H9 (cell line): ENCODE measurements around the gene PTPN3. TPM values are rescaled to one million over a fixed set of nuclear protein-coding genes. Genes with fewer than 3 reads are reported as not detected.
"Not testable (repeated sequence)": the region's sequence is repeated elsewhere in the genome, so short reads cannot be mapped to it uniquely, and the experiment has no call there.

Source experiments
- DNase-seq: peaks from one replicate; pipeline ENCODE4 v3.0.0-alpha.2; 2017
- H2AFZ ChIP-seq: one replicate; pipeline ENCODE4 v1.6.1; 2013; ENCODE audit warnings: mild to moderate bottlenecking, low read length, control low read depth, moderate library complexity
- H2AK5ac ChIP-seq: 2 replicates; pipeline ENCODE4 v1.6.1; 2013; ENCODE audit warnings: low read length, control low read depth, mixed read lengths; ENCODE audit not compliant: insufficient read length
- H2BK120ac ChIP-seq: one replicate; pipeline ENCODE4 v1.6.1; 2013; ENCODE audit warnings: low read depth, mild to moderate bottlenecking, low read length, control low read depth, inconsistent platforms; ENCODE audit not compliant: poor library complexity, severe bottlenecking
- H2BK12ac ChIP-seq: 2 replicates; pipeline ENCODE4 v1.6.1; 2013; ENCODE audit warnings: low read length, control low read depth, mixed read lengths, low read depth; ENCODE audit not compliant: insufficient read length
- H2BK15ac ChIP-seq: 2 replicates; pipeline ENCODE4 v1.6.1; 2013; ENCODE audit warnings: low read depth, low read length, control low read depth
- H2BK20ac ChIP-seq: one replicate; pipeline ENCODE4 v1.6.1; 2013; ENCODE audit warnings: low read depth, mild to moderate bottlenecking, low read length, control low read depth, inconsistent platforms; ENCODE audit not compliant: poor library complexity, severe bottlenecking
- H2BK5ac ChIP-seq: 2 replicates; pipeline ENCODE4 v1.6.1; 2013; ENCODE audit warnings: low read length, control low read depth, mixed read lengths; ENCODE audit not compliant: insufficient read length
- H3K14ac ChIP-seq: 2 replicates; pipeline ENCODE4 v1.6.1; 2013; ENCODE audit warnings: low read length, control low read depth; ENCODE audit not compliant: insufficient read depth
- H3K18ac ChIP-seq: 2 replicates; pipeline ENCODE4 v1.6.1; 2013; ENCODE audit warnings: low read depth, mild to moderate bottlenecking, mixed read lengths, low read length, control low read depth; ENCODE audit not compliant: insufficient read length
- H3K23ac ChIP-seq: 2 replicates; pipeline ENCODE4 v1.6.1; 2013; ENCODE audit warnings: low read length, control low read depth, mixed read lengths, low read depth; ENCODE audit not compliant: insufficient read length
- H3K23me2 ChIP-seq: 2 replicates; pipeline ENCODE4 v1.6.1; 2013; ENCODE audit warnings: low read depth, mild to moderate bottlenecking, mixed read lengths, low read length, control low read depth; ENCODE audit not compliant: insufficient read length, poor library complexity, severe bottlenecking
- H3K27ac ChIP-seq: 2 replicates; pipeline ENCODE4 v1.5.1; 2013; ENCODE audit warnings: low read length, control low read depth, mixed read lengths, low read depth; ENCODE audit not compliant: insufficient read length
- H3K27me3 ChIP-seq: 2 replicates; pipeline ENCODE4 v1.6.1; 2013; ENCODE audit warnings: low read length, control low read depth, inconsistent platforms; ENCODE audit not compliant: insufficient read depth
- H3K4ac ChIP-seq: 2 replicates; pipeline ENCODE4 v1.6.1; 2013; ENCODE audit warnings: low read depth, mild to moderate bottlenecking, control low read depth, inconsistent platforms, low read length, moderate library complexity
- H3K4me1 ChIP-seq: 2 replicates; pipeline ENCODE4 v1.6.1; 2013; ENCODE audit warnings: low read length, control low read depth, inconsistent platforms; ENCODE audit not compliant: insufficient read depth
- H3K4me2 ChIP-seq: 2 replicates; pipeline ENCODE4 v1.6.1; 2013; ENCODE audit warnings: low read length, control low read depth, mixed read lengths; ENCODE audit not compliant: insufficient read length, insufficient read depth
- H3K56ac ChIP-seq: 2 replicates; pipeline ENCODE4 v1.6.1; 2013; ENCODE audit warnings: low read depth, mild to moderate bottlenecking, mixed read lengths, low read length, control low read depth; ENCODE audit not compliant: insufficient read length
- H3K79me1 ChIP-seq: 2 replicates; pipeline ENCODE4 v1.6.1; 2013; ENCODE audit warnings: low read depth, mild to moderate bottlenecking, moderate library complexity, low read length, control low read depth, inconsistent platforms; ENCODE audit not compliant: insufficient read depth, poor library complexity, severe bottlenecking
- H3K79me2 ChIP-seq: 2 replicates; pipeline ENCODE4 v1.6.1; 2013; ENCODE audit warnings: low read length, control low read depth, inconsistent platforms; ENCODE audit not compliant: insufficient read depth
- H3K9ac ChIP-seq: 2 replicates; pipeline ENCODE4 v1.6.1; 2013; ENCODE audit warnings: low read length, control low read depth, mixed read lengths; ENCODE audit not compliant: insufficient read length; ENCODE audit errors: extremely low read depth
- H3K9me3 ChIP-seq: one replicate; pipeline ENCODE4 v1.6.1; 2013; ENCODE audit warnings: low read depth, low read length, inconsistent platforms; ENCODE audit not compliant: control insufficient read depth
- H3T11ph ChIP-seq: one replicate; pipeline ENCODE4 v1.6.1; 2013; ENCODE audit warnings: mild to moderate bottlenecking, low read length, control low read depth, inconsistent platforms
- H4K20me1 ChIP-seq: one replicate; pipeline ENCODE4 v1.6.1; 2013; ENCODE audit not compliant: control insufficient read depth, insufficient read length, insufficient read depth
- H4K5ac ChIP-seq: 2 replicates; pipeline ENCODE4 v1.6.1; 2013; ENCODE audit warnings: low read depth, mild to moderate bottlenecking, mixed read lengths, low read length, control low read depth; ENCODE audit not compliant: insufficient read length
- H4K8ac ChIP-seq: replicated peaks from 2 replicates; pipeline ENCODE4 v1.6.1; 2013; ENCODE audit warnings: low read length, control low read depth, mixed read lengths, low read depth; ENCODE audit not compliant: insufficient read length
- H4K91ac ChIP-seq: 2 replicates; pipeline ENCODE4 v1.6.1; 2013; ENCODE audit warnings: low read depth, mild to moderate bottlenecking, moderate library complexity, mixed read lengths, low read length, control low read depth; ENCODE audit not compliant: insufficient read length
- H3K27ac Mint-ChIP-seq, 3 experiments: 2 replicates in 2 of 3; 3 replicates in 1 of 3; pipeline ENCODE4 v1.8.0; 2020 to 2021; ENCODE audit warnings: mixed read lengths in 3 of 3, mild to moderate bottlenecking in 1 of 3, moderate library complexity in 1 of 3
- H3K27me3 Mint-ChIP-seq: 2 replicates; pipeline ENCODE4 v1.8.0; 2021; ENCODE audit warnings: low read depth, mild to moderate bottlenecking, moderate library complexity, mixed read lengths
- H3K36me3 Mint-ChIP-seq, 3 experiments: 2 replicates in 2 of 3; 3 replicates in 1 of 3; pipeline ENCODE4 v1.8.0; 2020 to 2021; ENCODE audit warnings: low read depth in 3 of 3, mixed read lengths in 3 of 3; ENCODE audit not compliant: insufficient read depth in 1 of 3
- H3K4me1 Mint-ChIP-seq, 2 experiments: 2 replicates each; pipeline ENCODE4 v1.8.0; 2020; ENCODE audit warnings: mixed read lengths in 2 of 2
- H3K4me3 Mint-ChIP-seq, 2 experiments: 2 replicates in 1 of 2; 3 replicates in 1 of 2; pipeline ENCODE4 v1.8.0; 2020 to 2021; ENCODE audit warnings: mild to moderate bottlenecking in 2 of 2, mixed read lengths in 2 of 2, moderate library complexity in 1 of 2
- H3K9me3 Mint-ChIP-seq, 2 experiments: 2 replicates in 1 of 2; 3 replicates in 1 of 2; pipeline ENCODE4 v1.8.0; 2020; ENCODE audit warnings: mild to moderate bottlenecking in 2 of 2, mixed read lengths in 2 of 2, moderate library complexity in 1 of 2
- CTCF ChIP-seq: fragments of 200-600 bp; sonication (generic); conservative IDR thresholded peaks from 3 replicates; pipeline ENCODE4 v1.8.0; 2021; ENCODE audit warnings: antibody characterized with exemption, mild to moderate bottlenecking
- WGBS: extraction: QIAGEN DNeasy Blood & Tissue Kit; methylation state at CpG from one replicate; pipeline ENCODE4 v1.1.7; 2013; ENCODE audit warnings: missing lambda C conversion rate, low lambda C conversion rate, mixed read lengths; ENCODE audit not compliant: insufficient read length; ENCODE audit errors: extremely low coverage; 5-methylcytosine and 5-hydroxymethylcytosine counted together
- total RNA-seq: library from RNA; stranded (reverse); gene quantifications from 2 replicates; pipeline ENCODE4 v1.2.1, GENCODE V29; 2021

PTPN3 gene
- total RNA-seq, 1 experiment from 2014 or later = 2.6 TPM

DNA sequence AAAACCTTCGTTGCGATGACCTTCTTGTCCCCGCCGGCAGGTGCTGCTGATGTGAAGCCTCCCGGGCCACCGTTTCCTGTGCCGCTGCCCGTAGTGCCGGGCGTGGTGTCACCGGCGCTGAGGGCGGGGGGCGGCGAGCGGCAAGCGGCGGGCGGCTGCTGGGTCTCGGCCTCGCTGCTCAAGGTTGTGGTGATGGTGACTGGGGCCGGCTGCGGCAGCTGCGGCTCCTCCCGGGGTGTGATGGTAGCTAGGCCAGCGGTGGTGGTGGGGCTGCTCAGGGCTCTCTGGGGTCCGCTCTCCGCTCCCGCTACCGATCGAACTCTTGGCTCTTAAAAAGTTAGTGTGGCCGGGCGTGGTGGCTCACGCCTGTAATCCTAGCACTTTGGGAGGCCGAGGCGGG lies 36.0 kb upstream of the PTPN3 start:
- Mint-ChIP-seq H3K36me3 (no peaks in the 10 kb centered on the region; a peak in 1 of 7 replicates), H3K9me3 (peaks cover 0 to 3% of the 10 kb centered on the region in 2 experiments; a peak in 1 of 5 replicates), H3K27ac (no peak overlapping the region), H3K4me1 (no peaks in the 10 kb centered on the region), H3K4me3 (no peak overlapping the region), H3K27me3 (peaks cover 12% of the 10 kb centered on the region)
- no peaks in the 10 kb centered on the region for H3K79me1 ChIP-seq
- H3K23me2 ChIP-seq = no peaks in the 10 kb centered on the region
- no CpG with 5 or more reads among the region's 36 CpGs for WGBS
- no peak for DNase-seq
- H3K4me1 ChIP-seq = no peaks in the 10 kb centered on the region
- H4K91ac ChIP-seq = no peak overlapping the region
- no peak for TF ChIP-seq CTCF
- no peak overlapping the region for H4K8ac ChIP-seq
- no peak overlapping the region for H3K23ac ChIP-seq
- H4K20me1 ChIP-seq = no peaks in the 10 kb centered on the region
- no peak overlapping the region for H2BK15ac ChIP-seq
- no peak overlapping the region for H3K4me2 ChIP-seq
- no peak overlapping the region for H2BK5ac ChIP-seq
- H2AK5ac ChIP-seq = no peak overlapping the region
- no peaks in the 10 kb centered on the region for H3K9me3 ChIP-seq
- no peak overlapping the region for H3K27ac ChIP-seq
- no peak overlapping the region for H2BK20ac ChIP-seq
- no peak overlapping the region for H4K5ac ChIP-seq
- no peak overlapping the region for H3T11ph ChIP-seq
- no peaks in the 10 kb centered on the region for H3K79me2 ChIP-seq
- H3K56ac ChIP-seq = no peak overlapping the region
- no peak overlapping the region for H2BK12ac ChIP-seq
- no peak overlapping the region for H3K18ac ChIP-seq
- no peak overlapping the region for H2AFZ ChIP-seq
- H2BK120ac ChIP-seq = no peak overlapping the region
- H3K14ac ChIP-seq = no peak overlapping the region
- no peak overlapping the region for H3K9ac ChIP-seq
- H3K27me3 ChIP-seq = no peaks in the 10 kb centered on the region
- no peak overlapping the region for H3K4ac ChIP-seq

DNA sequence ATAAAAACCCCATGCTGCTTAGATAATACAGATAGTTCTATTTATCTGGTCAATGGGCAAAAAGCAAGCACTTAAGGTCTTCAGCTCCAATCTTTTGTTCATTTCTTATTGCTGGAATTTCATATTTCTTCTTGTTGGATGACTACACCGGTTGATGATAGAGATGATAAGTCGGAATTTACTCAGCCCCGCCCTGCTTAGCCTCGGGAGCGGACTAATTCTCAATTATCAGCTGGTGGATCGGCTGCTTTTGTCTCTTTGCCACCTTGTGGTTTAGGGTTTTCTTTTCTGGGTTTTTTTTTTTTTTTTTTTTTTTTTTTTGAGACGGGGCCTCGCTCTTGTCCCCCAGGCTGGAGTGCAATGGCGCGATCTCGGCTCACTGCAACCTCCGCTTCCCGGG lies 34.5 kb upstream of the PTPN3 start:
- H2BK20ac ChIP-seq, H3K27ac Mint-ChIP-seq: not testable (repeated sequence)
- H3K27me3 Mint-ChIP-seq = peaks cover 12% of the 10 kb centered on the region

More for the DNA sequence above, 34.5 kb upstream of the PTPN3 start:
- not testable (repeated sequence) for H3T11ph ChIP-seq, H3K23me2 ChIP-seq, H4K91ac ChIP-seq, H2BK5ac ChIP-seq, H3K4me1 ChIP-seq, H3K79me1 ChIP-seq, H3K27ac ChIP-seq, H3K4me3 Mint-ChIP-seq, H2AK5ac ChIP-seq, H3K23ac ChIP-seq, H2AFZ ChIP-seq, H3K4ac ChIP-seq, H4K5ac ChIP-seq, H2BK12ac ChIP-seq, H2BK120ac ChIP-seq, H3K4me2 ChIP-seq, DNase-seq, H3K56ac ChIP-seq, H3K9me3 Mint-ChIP-seq, H2BK15ac ChIP-seq, H4K20me1 ChIP-seq, H3K9me3 ChIP-seq, H3K27me3 ChIP-seq, H3K79me2 ChIP-seq, H3K4me1 Mint-ChIP-seq, H3K36me3 Mint-ChIP-seq, H3K18ac ChIP-seq, H3K9ac ChIP-seq, H3K14ac ChIP-seq, H4K8ac ChIP-seq
- no CpG with 5 or more reads among the region's 13 CpGs for WGBS
